ENCODE measurements around the gene SNRNP27. TPM values are rescaled to one million over a fixed set of nuclear protein-coding genes. Genes with fewer than 3 reads are reported as not detected.

SNRNP27 gene
- total RNA-seq, 2 donors from 2014 or later = 61.7 to 73.3 TPM

GRCh38 chr2:69914164-69914949 lies 20.6 kb downstream of the SNRNP27 start:
- Histone ChIP-seq H3K36me3 (no peaks in the 10 kb centered on the region), H3K27me3 (no peaks in the 10 kb centered on the region), H3K4me1 (peaks cover 0 to 26% of the 10 kb centered on the region in 2 donors), H3K4me3 (peak overlapping the region; percentile 63 to 85), H3K27ac (peak overlapping the region; percentile 99), H3K9me3 (no peaks in the 10 kb centered on the region)
- TF ChIP-seq, protein P1, sequence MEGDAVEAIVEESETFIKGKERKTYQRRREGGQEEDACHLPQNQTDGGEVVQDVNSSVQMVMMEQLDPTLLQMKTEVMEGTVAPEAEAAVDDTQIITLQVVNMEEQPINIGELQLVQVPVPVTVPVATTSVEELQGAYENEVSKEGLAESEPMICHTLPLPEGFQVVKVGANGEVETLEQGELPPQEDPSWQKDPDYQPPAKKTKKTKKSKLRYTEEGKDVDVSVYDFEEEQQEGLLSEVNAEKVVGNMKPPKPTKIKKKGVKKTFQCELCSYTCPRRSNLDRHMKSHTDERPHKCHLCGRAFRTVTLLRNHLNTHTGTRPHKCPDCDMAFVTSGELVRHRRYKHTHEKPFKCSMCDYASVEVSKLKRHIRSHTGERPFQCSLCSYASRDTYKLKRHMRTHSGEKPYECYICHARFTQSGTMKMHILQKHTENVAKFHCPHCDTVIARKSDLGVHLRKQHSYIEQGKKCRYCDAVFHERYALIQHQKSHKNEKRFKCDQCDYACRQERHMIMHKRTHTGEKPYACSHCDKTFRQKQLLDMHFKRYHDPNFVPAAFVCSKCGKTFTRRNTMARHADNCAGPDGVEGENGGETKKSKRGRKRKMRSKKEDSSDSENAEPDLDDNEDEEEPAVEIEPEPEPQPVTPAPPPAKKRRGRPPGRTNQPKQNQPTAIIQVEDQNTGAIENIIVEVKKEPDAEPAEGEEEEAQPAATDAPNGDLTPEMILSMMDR (IDR thresholded peaks at IDR 0.05) = peak in 1 of 2 donors; percentile 54
- peak; percentile 100 for DNase-seq (ENCODE audit: low spot score)

DNA sequence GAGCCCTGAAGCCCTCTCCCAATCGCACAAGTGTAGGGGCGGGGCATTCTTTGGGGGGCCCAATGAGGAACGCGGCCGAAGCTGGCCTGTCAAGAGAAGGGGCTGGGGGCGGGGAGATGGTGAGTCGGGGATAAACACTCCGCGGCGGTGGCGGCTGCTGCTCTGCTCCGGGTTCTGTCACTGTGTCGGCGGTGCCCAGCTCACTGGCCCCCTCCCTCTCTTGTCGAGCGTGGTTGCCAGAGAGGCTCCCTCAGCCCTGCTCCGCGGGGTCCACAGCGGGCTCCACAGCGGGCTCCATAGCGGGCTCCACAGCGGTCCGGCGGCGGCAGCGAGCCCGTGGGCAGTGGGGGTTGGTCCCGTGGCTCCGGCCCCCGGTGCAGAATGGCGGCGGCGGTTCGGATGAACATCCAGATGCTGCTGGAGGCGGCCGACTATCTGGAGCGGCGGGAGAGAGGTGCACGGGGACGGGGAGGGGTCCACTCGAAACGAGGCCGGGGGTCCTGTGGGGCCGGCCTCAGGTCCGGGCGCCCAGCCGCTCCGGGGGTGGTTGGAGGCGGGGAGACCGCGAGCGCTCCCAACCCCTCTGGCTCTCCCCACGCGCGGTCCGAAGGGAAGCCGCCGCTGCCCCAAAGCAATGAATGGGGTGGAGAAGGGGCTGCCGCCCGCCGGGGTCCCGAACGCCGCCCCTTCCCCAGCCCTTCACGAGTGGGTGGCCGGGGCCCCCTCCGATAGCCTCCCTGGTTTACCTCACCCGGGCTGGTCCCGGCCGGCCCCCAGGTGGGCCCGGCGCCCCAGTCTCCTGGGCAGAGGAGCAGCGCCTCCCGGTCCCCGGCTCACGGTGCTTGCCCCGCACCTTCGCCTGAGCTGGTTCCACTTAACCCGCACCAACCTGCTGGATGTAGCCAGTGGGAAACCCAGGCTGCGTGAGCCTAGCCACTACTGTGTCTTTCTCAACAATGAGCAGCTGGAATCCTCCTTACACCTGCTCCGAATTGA lies 21.5 kb downstream of the SNRNP27 start, which contains the start of gene MXD1:
TSS of gene MXD1 (plus strand) at position 160 of the 996 bp plus-strand sequence. CDS start at position 382, 222 bp downstream.
- Histone ChIP-seq H3K27me3 (no peaks in the 10 kb centered on the region), H3K36me3 (no peaks in the 10 kb centered on the region), H3K9me3 (no peaks in the 10 kb centered on the region), H3K27ac (peak within 1 kb of the TSS; percentile 99), H3K4me3 (peak within 1 kb of the TSS; percentile 85 to 96), H3K4me1 (peaks cover 0 to 26% of the 10 kb centered on the region in 2 donors)
- TF ChIP-seq, protein P1 (IDR thresholded peaks at IDR 0.05) = no peak
- DNase-seq (ENCODE audit: low spot score) = no peak

DNA sequence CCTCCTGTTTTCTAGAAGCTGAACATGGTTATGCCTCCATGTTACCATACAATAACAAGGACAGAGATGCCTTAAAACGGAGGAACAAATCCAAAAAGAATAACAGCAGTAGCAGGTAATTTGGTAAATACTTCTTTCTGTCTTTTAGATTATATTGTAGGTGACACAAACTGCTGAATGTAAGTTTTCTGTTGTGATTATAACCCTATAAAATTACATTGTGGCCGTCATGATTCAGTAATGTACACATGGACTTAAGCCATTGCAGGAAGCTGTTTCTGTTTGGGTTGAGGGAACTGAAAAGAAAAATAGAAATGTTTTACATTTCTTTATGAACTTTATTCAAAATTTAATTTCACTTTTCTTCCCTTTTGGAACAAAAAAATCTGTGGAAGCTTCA lies 22.4 kb downstream of the SNRNP27 start:
- Histone ChIP-seq H3K36me3 (no peaks in the 10 kb centered on the region), H3K27ac (peak overlapping the region; percentile 89 to 96)
- TF ChIP-seq, protein P1 (IDR thresholded peaks at IDR 0.05) = no peak

DNA sequence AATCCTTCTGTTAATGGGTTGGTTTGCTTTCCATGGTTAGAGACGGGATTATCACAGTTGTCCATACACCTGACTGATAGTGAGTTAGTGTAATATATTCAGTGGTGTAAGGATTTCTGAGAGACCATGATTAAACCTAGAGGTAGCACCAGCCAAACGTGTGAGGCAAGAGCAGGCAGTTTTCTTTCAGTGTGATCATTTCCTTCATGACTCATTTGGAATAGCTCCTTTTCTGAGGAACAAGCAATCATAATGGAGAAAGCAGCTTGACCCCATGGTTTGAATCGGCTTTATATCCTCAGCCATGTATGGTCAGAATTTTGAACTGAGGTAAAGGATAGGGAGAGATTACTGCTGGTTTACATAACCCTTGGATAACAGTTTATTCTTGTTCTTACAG lies 24.1 kb downstream of the SNRNP27 start:
- peak overlapping the region; percentile 59 to 72 for H3K27ac ChIP-seq
- H3K4me3 ChIP-seq = no peak overlapping the region
- H3K4me1 ChIP-seq = peaks cover 0 to 26% of the 10 kb centered on the region in 2 donors

More for the DNA sequence above, 22.4 kb downstream of the SNRNP27 start:
- H3K9me3 ChIP-seq = no peaks in the 10 kb centered on the region
- H3K4me3 ChIP-seq = peak overlapping the region in 1 of 2 donors; percentile 85
- no peak for DNase-seq (ENCODE audit: low spot score)
- peaks cover 0 to 26% of the 10 kb centered on the region in 2 donors for H3K4me1 ChIP-seq
- no peaks in the 10 kb centered on the region for H3K27me3 ChIP-seq

DNA sequence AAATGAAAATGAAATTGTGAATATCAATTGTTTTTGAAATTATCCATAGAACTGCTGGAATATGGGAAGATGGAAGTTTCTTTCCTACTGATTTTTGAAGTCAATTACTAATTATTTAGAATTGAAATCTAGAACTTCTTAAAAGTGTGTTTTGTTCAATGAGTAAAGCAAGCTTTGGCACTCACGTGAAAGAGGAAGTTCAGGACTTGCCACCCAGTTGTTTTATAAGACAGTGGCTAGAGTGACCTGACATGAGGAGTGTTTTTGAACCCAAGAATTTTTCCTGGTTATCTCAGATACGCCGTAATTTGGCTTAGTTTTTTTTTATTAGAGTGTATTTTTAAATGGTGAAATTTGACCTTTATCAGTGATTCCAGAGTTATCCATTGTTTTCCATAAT lies 24.6 kb downstream of the SNRNP27 start:
- Histone ChIP-seq H3K9me3 (no peaks in the 10 kb centered on the region), H3K4me3 (no peak overlapping the region), H3K4me1 (peaks cover 0 to 24% of the 10 kb centered on the region in 2 donors), H3K36me3 (peaks cover 9% of the 10 kb centered on the region), H3K27ac (peak overlapping the region; percentile 59 to 72), H3K27me3 (no peaks in the 10 kb centered on the region)
- TF ChIP-seq, protein P1 (IDR thresholded peaks at IDR 0.05) = no peak
- DNase-seq (ENCODE audit: low spot score) = no peak

More for the DNA sequence above, 24.1 kb downstream of the SNRNP27 start:
- Histone ChIP-seq H3K36me3 (peaks cover 9% of the 10 kb centered on the region), H3K9me3 (no peaks in the 10 kb centered on the region), H3K27me3 (no peaks in the 10 kb centered on the region)
- TF ChIP-seq, protein P1 (IDR thresholded peaks at IDR 0.05) = no peak
- peak; percentile 71 for DNase-seq (ENCODE audit: low spot score)
